IMR-90 (cell line): ENCODE measurements around the gene FAM227B. TPM values are rescaled to one million over a fixed set of nuclear protein-coding genes. Genes with fewer than 3 reads are reported as not detected.

ENCODE experiments used
- ATAC-seq: fragments of 200-7000 bp; cut with Tn5 transposase; 2 replicates; pipeline ENCODE4 v1.9.1; 2020; ENCODE audit warnings: low read depth, mild to moderate bottlenecking, moderate library complexity
- BruUV-seq: library from RNA; stranded (reverse); fragments of 400-500 nt; replicated peaks from 2 replicates; lab custom pipeline; 2021; lab: Mats Ljungman, UMichigan
- CTCF ChIA-PET: fragments of 300-600 bp; formaldehyde crosslinking; extraction: SDS; loops from one replicate; lab custom pipeline; 2021; ENCODE audit warnings: antibody characterized with exemption; lab: Yijun Ruan, JAX
- POLR2A ChIA-PET: fragments of 300-600 bp; sonication (Branson Sonifier 250); formaldehyde crosslinking; loops from one replicate; lab custom pipeline; 2022; ENCODE audit warnings: antibody characterized with exemption; ENCODE audit not compliant: unreplicated experiment; lab: Charles Lee
- DNase-seq: peaks from one replicate; pipeline ENCODE4 v3.0.0; 2013
- H2AFZ ChIP-seq: replicated peaks from 2 replicates; pipeline ENCODE3; 2013; ENCODE audit warnings: low read length, mild to moderate bottlenecking; ENCODE audit not compliant: poor library complexity
- H2AK5ac ChIP-seq: 2 replicates; pipeline ENCODE4 v1.6.1; 2013; ENCODE audit warnings: low read depth, low read length, inconsistent platforms
- H2AK9ac ChIP-seq: replicated peaks from 2 replicates; pipeline ENCODE3; 2013; ENCODE audit warnings: mild to moderate bottlenecking, low read depth, low read length, moderate library complexity; ENCODE audit not compliant: poor library complexity
- H2BK120ac ChIP-seq: 2 replicates; pipeline ENCODE4 v1.6.1; 2013; ENCODE audit warnings: low read depth, low read length, inconsistent platforms
- H2BK15ac ChIP-seq: 3 replicates; pipeline ENCODE4 v1.6.1; 2013; ENCODE audit warnings: low read depth, low read length, inconsistent platforms
- H2BK20ac ChIP-seq: 2 replicates; pipeline ENCODE4 v1.6.1; 2013; ENCODE audit warnings: low read depth, mild to moderate bottlenecking, inconsistent platforms, low read length, moderate library complexity
- H2BK5ac ChIP-seq: 2 replicates; pipeline ENCODE4 v1.6.1; 2013; ENCODE audit warnings: mild to moderate bottlenecking, low read depth, low read length, inconsistent platforms; ENCODE audit not compliant: poor library complexity, severe bottlenecking
- H3K14ac ChIP-seq: replicated peaks from 2 replicates; pipeline ENCODE4 v1.6.1; 2013; ENCODE audit warnings: low read depth, low read length, inconsistent platforms
- H3K18ac ChIP-seq: 2 replicates; pipeline ENCODE4 v1.6.1; 2013; ENCODE audit warnings: low read depth, low read length, control low read depth
- H3K23ac ChIP-seq: 2 replicates; pipeline ENCODE4 v1.6.1; 2013; ENCODE audit warnings: low read depth, low read length, inconsistent platforms
- H3K27ac ChIP-seq: 2 replicates; pipeline ENCODE4 v1.5.1; 2013; ENCODE audit warnings: mild to moderate bottlenecking, control low read depth, low read length; ENCODE audit not compliant: insufficient read depth
- H3K27me3 ChIP-seq: 2 replicates; pipeline ENCODE4 v1.6.1; 2013; ENCODE audit warnings: low read length; ENCODE audit not compliant: control insufficient read depth, insufficient read depth
- H3K36me3 ChIP-seq: 2 replicates; pipeline ENCODE4 v1.6.1; 2013; ENCODE audit warnings: low read length, mixed read lengths; ENCODE audit not compliant: control insufficient read depth, insufficient read depth
- H3K4ac ChIP-seq: 2 replicates; pipeline ENCODE4 v1.6.1; 2013; ENCODE audit warnings: low read depth, low read length, inconsistent platforms
- H3K4me1 ChIP-seq: 2 replicates; pipeline ENCODE4 v1.6.1; 2013; ENCODE audit warnings: low read length, mixed read lengths; ENCODE audit not compliant: control insufficient read depth, insufficient read depth
- H3K4me2 ChIP-seq: 2 replicates; pipeline ENCODE4 v1.6.1; 2013; ENCODE audit warnings: low read depth, mild to moderate bottlenecking, control low read depth, low read length, moderate library complexity
- H3K4me3 ChIP-seq: 2 replicates; pipeline ENCODE4 v1.5.1; 2013; ENCODE audit warnings: low read depth, mild to moderate bottlenecking, control low read depth, low read length, moderate library complexity; ENCODE audit not compliant: insufficient read depth
- H3K56ac ChIP-seq: 2 replicates; pipeline ENCODE4 v1.6.1; 2013; ENCODE audit warnings: low read length, inconsistent platforms; ENCODE audit not compliant: insufficient read depth; ENCODE audit errors: extremely low read depth
- H3K79me1 ChIP-seq, 2 experiments: 2 replicates each; pipeline ENCODE4 v1.6.1; 2013; ENCODE audit warnings: low read length in 2 of 2, inconsistent platforms in 1 of 2, low read depth in 1 of 2
- H3K9ac ChIP-seq: 2 replicates; pipeline ENCODE4 v1.6.1; 2013; ENCODE audit warnings: low read depth, low read length, control low read depth
- H3K9me1 ChIP-seq: 2 replicates; pipeline ENCODE4 v1.6.1; 2013; ENCODE audit warnings: low read length, inconsistent platforms; ENCODE audit not compliant: insufficient read depth
- H3K9me3 ChIP-seq: 2 replicates; pipeline ENCODE4 v1.6.1; 2013; ENCODE audit warnings: low read length; ENCODE audit not compliant: control insufficient read depth, insufficient read depth
- H4K20me1 ChIP-seq: 2 replicates; pipeline ENCODE4 v1.6.1; 2013; ENCODE audit warnings: low read length, inconsistent platforms; ENCODE audit not compliant: insufficient read depth
- H4K5ac ChIP-seq: 2 replicates; pipeline ENCODE4 v1.6.1; 2013; ENCODE audit warnings: mild to moderate bottlenecking, low read depth, low read length, control low read depth
- H4K8ac ChIP-seq, 2 experiments: 2 replicates each; pipeline ENCODE4 v1.6.1; 2013; ENCODE audit warnings: low read depth in 2 of 2, low read length in 2 of 2, control low read depth in 1 of 2, inconsistent platforms in 1 of 2
- H4K91ac ChIP-seq: 2 replicates; pipeline ENCODE4 v1.6.1; 2013; ENCODE audit warnings: low read depth, low read length, inconsistent platforms; ENCODE audit not compliant: insufficient read depth
- BHLHE40 ChIP-seq: fragments of 150-350 bp; IDR thresholded peaks from 2 replicates; pipeline ENCODE4 v1.6.1; 2016; ENCODE audit warnings: mild to moderate bottlenecking, low read depth, low read length
- MAFK ChIP-seq: IDR thresholded peaks from 2 replicates; pipeline ENCODE4 v1.6.1; 2012; ENCODE audit warnings: low read depth, low read length, improper control_type of control experiment
- RFX5 ChIP-seq: IDR thresholded peaks from 2 replicates; pipeline ENCODE4 v1.8.0; 2012; ENCODE audit warnings: low read depth, mild to moderate bottlenecking, low read length, moderate library complexity
- SMC3 ChIP-seq: fragments of 150-350 bp; IDR thresholded peaks from 2 replicates; pipeline ENCODE4 v1.6.1; 2016; ENCODE audit warnings: low read depth, mild to moderate bottlenecking, antibody characterized with exemption, low read length, moderate library complexity
- WGBS, 2 experiments: methylation state at CpG; one replicate each; pipeline versions ENCODE4 v1.1.5 to v1.1.7; 2013; ENCODE audit warnings: missing lambda C conversion rate in 2 of 2; ENCODE audit not compliant: insufficient read length in 1 of 2; ENCODE audit errors: extremely low coverage in 2 of 2; 5-methylcytosine and 5-hydroxymethylcytosine counted together
- dilution Hi-C: fragments of 300-500 bp; cut with HindIII; formaldehyde crosslinking; loops from one replicate; pipeline ENCODE4 v1.14.3; 2018; ENCODE audit warnings: low sequenced_read_pairs; ENCODE audit not compliant: unreplicated experiment
- in situ Hi-C: fragments of 300-500 bp; cut with MboI; formaldehyde crosslinking; loops from 3 replicates; pipeline ENCODE4 v1.14.3; 2019; ENCODE audit warnings: low sequenced_read_pairs, inconsistent platforms, mixed read lengths
- intact Hi-C: fragments of 100-400 bp; cut with micrococcal nuclease; formaldehyde crosslinking; loops from 2 replicates; pipeline ENCODE4 v1.10.0; 2022
- polyA plus RNA-seq, 3 experiments: library from polyadenylated mRNA; depleted of rRNA; stranded (reverse); fragments of >200 nt; gene quantifications; 2 replicates each; pipeline ENCODE4 v1.2.3, GENCODE V29; 2012; ENCODE audit warnings: low replicate concordance in 1 of 3
- total RNA-seq: library from RNA; depleted of rRNA; stranded (reverse); fragments of >200 nt; gene quantifications from 2 replicates; pipeline ENCODE4 v1.2.3, GENCODE V29; 2012

Gene FAM227B
- total and polyA plus RNA-seq, 2 of the 4 experiments (the other 2 are of a cell fraction) = 1.8 to 3.0 TPM

GRCh38 chr15:49308686-49309085 is 311.9 kb downstream of the FAM227B start:
- H3K9ac ChIP-seq = no peak overlapping the region
- no peak overlapping the region for H3K4me2 ChIP-seq
- no peak overlapping the region for H2AFZ ChIP-seq
- H3K9me3 ChIP-seq = no peaks in the 10 kb centered on the region
- peaks cover 5 to 28% of the 10 kb centered on the region in 2 experiments; a peak in 3 of 4 replicates for H3K79me1 ChIP-seq
- no peak overlapping the region for H4K8ac ChIP-seq
- ChIA-PET CTCF (interaction anchor here (0.6 kb wide), 1 partner anchor 113 kb away, joined by 3 read pairs; no protein-coding TSS in a partner anchor), POLR2A (no interaction called here)
- peaks cover 9% of the 10 kb centered on the region for H3K9me1 ChIP-seq
- no peak overlapping the region for H2BK5ac ChIP-seq
- no peak overlapping the region for H3K56ac ChIP-seq
- no peak overlapping the region for H2BK120ac ChIP-seq
- no peak overlapping the region for H3K23ac ChIP-seq
- no CpG with 5 or more reads among the region's 2 CpGs for WGBS, 2 experiments
- dilution Hi-C loops (no loop called here), intact Hi-C loops (no loop called here), in situ Hi-C loops (no loop called here)
- no peaks in the 10 kb centered on the region for H3K27me3 ChIP-seq
- H2AK9ac ChIP-seq = no peak overlapping the region
- no peak overlapping the region for H2BK20ac ChIP-seq
- DNase-seq (no peak), ATAC-seq (no peak)
- no peak overlapping the region for H4K5ac ChIP-seq
- no peak overlapping the region for H2AK5ac ChIP-seq
- H3K4me3 ChIP-seq = no peak overlapping the region
- H3K14ac ChIP-seq = no peak overlapping the region
- TF ChIP-seq RFX5 (no peak), MAFK (no peak), SMC3 (no peak), BHLHE40 (no peak)
- no peak overlapping the region for H3K18ac ChIP-seq
- H2BK15ac ChIP-seq = no peak overlapping the region
- H3K4me1 ChIP-seq = peaks cover 4% of the 10 kb centered on the region
- BruUV-seq = no TSS peak
- no peak overlapping the region for H3K4ac ChIP-seq
- H4K20me1 ChIP-seq = peaks cover 4% of the 10 kb centered on the region; the same call in 1 of the 2 replicates
- peaks cover 8% of the 10 kb centered on the region for H3K36me3 ChIP-seq
- H3K27ac ChIP-seq = no peak overlapping the region
- H4K91ac ChIP-seq = no peak overlapping the region
